ENCODE measurements around the gene MYO3B. TPM values are rescaled to one million over a fixed set of nuclear protein-coding genes. Genes with fewer than 3 reads are reported as not detected.

The MYO3B gene
- total and polyA plus RNA-seq, 2 of the 8 experiments (the other 6 are each of a cell fraction or from before 2014, with no cell fraction given) = 0.17 to 0.19 TPM

- no peak overlapping the region for H3K56ac ChIP-seq (replicated peaks; ENCODE audit: insufficient read length, low read depth, low read length)
- no peaks in the 10 kb centered on the region for H3K23me2 ChIP-seq (ENCODE audit: low read depth, low read length)
- H3K4ac ChIP-seq (replicated peaks; ENCODE audit: insufficient read length, low read depth, low read length) = no peak overlapping the region
- H2AFZ ChIP-seq (ENCODE audit: low read length) = no peak overlapping the region
- no peaks in the 10 kb centered on the region for H4K20me1 ChIP-seq (replicated peaks in 1 of 2; ENCODE audit: control insufficient read depth in 1 of 2, insufficient read depth in 2 of 2, low read length in 2 of 2)
- H4K8ac ChIP-seq (ENCODE audit: extremely low read depth, insufficient read depth, low read length) = no peak overlapping the region
- peaks cover 0 to 4% (median 3%) of the 10 kb centered on the region in 4 experiments; a peak in 4 of 7 replicates for H3K4me1 ChIP-seq (replicated peaks in 1 of 4; ENCODE audit: control insufficient read depth in 3 of 4, insufficient read depth in 4 of 4, low read length in 3 of 4)
- no peak overlapping the region for H2BK5ac ChIP-seq (ENCODE audit: low read depth, low read length)
- H2AK5ac ChIP-seq (ENCODE audit: low read depth, low read length) = no peak overlapping the region
- no peaks in the 10 kb centered on the region for H3K79me2 ChIP-seq (ENCODE audit: control insufficient read depth in 1 of 2, insufficient read depth in 2 of 2, low read length in 2 of 2)
- H4K5ac ChIP-seq (ENCODE audit: insufficient read length, low read depth, low read length) = no peak overlapping the region
- H3K36me3 ChIP-seq (ENCODE audit: control insufficient read depth in 2 of 4, insufficient read depth in 4 of 4, low read length in 3 of 4) = no peaks in the 10 kb centered on the region
- TF ChIP-seq ASH2L (IDR thresholded peaks at IDR 0.05; ENCODE audit: low read length) (no peak), CBX5 (IDR thresholded peaks at IDR 0.05; ENCODE audit: low read depth, low read length) (no peak), PHF8 (conservative IDR thresholded peaks at IDR 0.05; ENCODE audit: low read depth, low read length) (no peak), RAD21 (IDR thresholded peaks at IDR 0.05 in 1 of 2, conservative IDR thresholded peaks at IDR 0.05 in 1 of 2; ENCODE audit: low read depth in 2 of 2, low read length in 2 of 2) (no peak), SIX5 (IDR thresholded peaks at IDR 0.05; ENCODE audit: low read depth, low read length) (no peak), CTBP2 (IDR thresholded peaks at IDR 0.05; ENCODE audit: borderline replicate concordance, insufficient read depth, insufficient read length, low read length) (no peak), SRF (IDR thresholded peaks at IDR 0.05; ENCODE audit: low read depth, low read length) (no peak), HDAC6 (IDR thresholded peaks at IDR 0.05; ENCODE audit: low read depth, low read length) (no peak), NANOG (IDR thresholded peaks at IDR 0.05; ENCODE audit: insufficient read depth, low read depth, low read length, poor library complexity, severe bottlenecking) (no peak)
- no peak overlapping the region for H3K27ac ChIP-seq (ENCODE audit: low read depth, low read length)
- no peak overlapping the region for H3K4me2 ChIP-seq (ENCODE audit: insufficient read depth in 1 of 2, low read depth in 2 of 2, low read length in 2 of 2)
- ChIA-PET CTCF (ENCODE audit: partially characterized antibody) (interaction anchor here (1.3 to 2.5 kb wide), 3 partner anchors 18 to 168 kb away, joined by 4 to 6 read pairs (median 4); no protein-coding TSS in a partner anchor), POLR2A (ENCODE audit: partially characterized antibody) (interaction anchor here (0.6 kb wide), 1 partner anchor 306 kb away, joined by 3 read pairs; no protein-coding TSS in a partner anchor)
- H3K27me3 ChIP-seq (replicated peaks in 1 of 4; ENCODE audit: control insufficient read depth in 3 of 4, extremely low read depth in 1 of 4, insufficient read depth in 3 of 4, low read length in 3 of 4) = no peaks in the 10 kb centered on the region
- no peak overlapping the region for H2BK20ac ChIP-seq (ENCODE audit: low read length)
- H3K14ac ChIP-seq (ENCODE audit: insufficient read length) = no peak overlapping the region
- no peak overlapping the region for H2BK120ac ChIP-seq (replicated peaks; ENCODE audit: low read depth, low read length)
- no peak overlapping the region for H4K91ac ChIP-seq (replicated peaks; ENCODE audit: insufficient read length, low read length)
- no peak overlapping the region for H2BK12ac ChIP-seq (ENCODE audit: low read depth, low read length)
- H3K79me1 ChIP-seq (ENCODE audit: low read depth, low read length) = no peaks in the 10 kb centered on the region
- H3K9me3 ChIP-seq (ENCODE audit: insufficient read depth in 2 of 2, low read depth in 1 of 2, low read length in 1 of 2) = no peaks in the 10 kb centered on the region
- no peak overlapping the region for H3K18ac ChIP-seq (ENCODE audit: extremely low read depth, low read length)
- WGBS, 2 experiments (ENCODE audit: extremely low coverage in 1 of 2, insufficient coverage in 1 of 2, insufficient read length in 1 of 2, insufficient replicate concordance in 2 of 2, low coverage in 1 of 2, low lambda C conversion rate in 2 of 2, missing lambda C conversion rate in 1 of 2) = 89% methylated on average over 3 of the region's 3 CpGs; no CpG with 5 or more reads in 1 of the 2 experiments
- no peak overlapping the region for H3K9ac ChIP-seq (replicated peaks in 1 of 4; ENCODE audit: extremely low read depth in 1 of 4, low read depth in 3 of 4, low read length in 3 of 4)
- DNase-seq (ENCODE audit: low read depth in 1 of 2, low spot score in 2 of 2) (no peak), FAIRE-seq (no peak)
- no peak overlapping the region for H2BK15ac ChIP-seq (ENCODE audit: low read length)
- no peak overlapping the region for H3K4me3 ChIP-seq (ENCODE audit: extremely low read depth in 1 of 4, insufficient read depth in 2 of 4, low read depth in 3 of 4, low read length in 4 of 4)
- H3K23ac ChIP-seq (ENCODE audit: insufficient read length) = no peak overlapping the region
Measured at GRCh38 chr2:170577356-170577755, 399.4 kb downstream of the MYO3B start.
